A673 (cell line): ENCODE measurements around the gene LRP1-AS. TPM values are rescaled to one million over a fixed set of nuclear protein-coding genes. Genes with fewer than 3 reads are reported as not detected.

Source experiments
- BruUV-seq: library from RNA; stranded (reverse); fragments of 400-500 nt; replicated peaks from 2 replicates; lab custom pipeline; 2021; lab: Mats Ljungman, UMichigan
- CTCF ChIA-PET: fragments of 300-600 bp; sonication (Branson Sonifier 250); formaldehyde crosslinking; loops from one replicate; lab custom pipeline; 2022; ENCODE audit warnings: antibody characterized with exemption; lab: Charles Lee
- POLR2A ChIA-PET: fragments of 300-600 bp; sonication (Branson Sonifier 250); formaldehyde crosslinking; loops from one replicate; lab custom pipeline; 2022; ENCODE audit warnings: antibody characterized with exemption; ENCODE audit not compliant: low non-redundant PET; lab: Charles Lee
- DNase-seq: peaks from one replicate; pipeline ENCODE4 v3.0.0-alpha.2; 2015; ENCODE audit warnings: low spot score
- H3K27ac ChIP-seq: fragments of 200-600 bp; sonication (generic); 2 replicates; pipeline ENCODE4 v1.5.1; 2016; ENCODE audit warnings: mixed run types, low read depth, mild to moderate bottlenecking, mixed read lengths, antibody characterized with exemption, low read length; ENCODE audit not compliant: poor library complexity, severe bottlenecking
- H3K27me3 ChIP-seq: fragments of 200-600 bp; sonication (generic); replicated peaks from 2 replicates; pipeline ENCODE4 v1.6.1; 2017; ENCODE audit warnings: mixed run types, low read depth, mild to moderate bottlenecking, mixed read lengths, antibody characterized with exemption, low read length; ENCODE audit not compliant: insufficient read depth, poor library complexity
- H3K36me3 ChIP-seq: fragments of 200-600 bp; sonication (generic); 2 replicates; pipeline ENCODE4 v1.6.1; 2016; ENCODE audit warnings: mixed run types, mild to moderate bottlenecking, mixed read lengths, antibody characterized with exemption, low read length; ENCODE audit not compliant: insufficient read depth, poor library complexity, severe bottlenecking
- H3K4me1 ChIP-seq: fragments of 200-600 bp; sonication (generic); 2 replicates; pipeline ENCODE4 v1.6.1; 2017; ENCODE audit warnings: mixed run types, mild to moderate bottlenecking, mixed read lengths, antibody characterized with exemption, low read length; ENCODE audit not compliant: insufficient read depth, poor library complexity, severe bottlenecking
- H3K4me3 ChIP-seq: fragments of 200-600 bp; sonication (generic); 2 replicates; pipeline ENCODE4 v1.5.1; 2016; ENCODE audit warnings: low read depth, mixed run types, mild to moderate bottlenecking, mixed read lengths, low read length; ENCODE audit not compliant: poor library complexity, severe bottlenecking
- H3K9me3 ChIP-seq: fragments of 200-600 bp; sonication (generic); 2 replicates; pipeline ENCODE4 v1.6.1; 2016; ENCODE audit warnings: mixed run types, low read depth, mild to moderate bottlenecking, mixed read lengths, antibody characterized with exemption, low read length; ENCODE audit not compliant: poor library complexity, severe bottlenecking
- EZH2 ChIP-seq: fragments of 200-600 bp; sonication (generic); IDR thresholded peaks from 2 replicates; pipeline ENCODE4 v1.6.1; 2017; ENCODE audit warnings: borderline replicate concordance, low read depth, mild to moderate bottlenecking, mixed read lengths, antibody characterized with exemption, low read length; ENCODE audit not compliant: poor library complexity, severe bottlenecking
- intact Hi-C: fragments of 100-400 bp; cut with micrococcal nuclease; formaldehyde crosslinking; loops from one replicate; pipeline ENCODE4 v1.10.0; 2022; ENCODE audit not compliant: unreplicated experiment
- total RNA-seq: library from RNA; stranded (reverse); gene quantifications from 2 replicates; pipeline ENCODE4 v1.2.3, GENCODE V29; 2021
- TF ChIP-seq, protein P1 (sequence below): fragments of 300-800, 200-600 bp; sonication (generic); conservative IDR thresholded peaks from 2 replicates; pipeline ENCODE4 v1.5.1; 2017; ENCODE audit warnings: low read depth, mild to moderate bottlenecking, antibody characterized with exemption, low read length, moderate library complexity, mixed read lengths

Gene LRP1-AS
- total RNA-seq, 1 experiment from 2014 or later, result not detected

DNA sequence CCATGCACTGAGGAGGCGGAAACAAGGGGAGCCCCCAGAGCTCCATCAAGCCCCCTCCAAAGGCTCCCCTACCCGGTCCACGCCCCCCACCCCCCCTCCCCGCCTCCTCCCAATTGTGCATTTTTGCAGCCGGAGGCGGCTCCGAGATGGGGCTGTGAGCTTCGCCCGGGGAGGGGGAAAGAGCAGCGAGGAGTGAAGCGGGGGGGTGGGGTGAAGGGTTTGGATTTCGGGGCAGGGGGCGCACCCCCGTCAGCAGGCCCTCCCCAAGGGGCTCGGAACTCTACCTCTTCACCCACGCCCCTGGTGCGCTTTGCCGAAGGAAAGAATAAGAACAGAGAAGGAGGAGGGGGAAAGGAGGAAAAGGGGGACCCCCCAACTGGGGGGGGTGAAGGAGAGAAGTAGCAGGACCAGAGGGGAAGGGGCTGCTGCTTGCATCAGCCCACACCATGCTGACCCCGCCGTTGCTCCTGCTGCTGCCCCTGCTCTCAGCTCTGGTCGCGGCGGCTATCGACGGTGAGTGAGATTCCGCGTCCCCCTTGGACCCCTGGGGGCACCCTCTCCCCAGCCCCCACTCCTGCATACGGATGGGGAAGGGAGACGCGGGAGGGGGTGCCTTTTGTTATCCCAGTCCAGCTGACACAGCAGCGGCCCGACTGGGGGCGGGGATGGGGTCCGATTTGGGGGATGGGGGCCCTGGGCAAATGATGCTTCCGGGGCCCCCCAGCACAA, 18.7 kb downstream of the LRP1-AS start:
- Histone ChIP-seq H3K4me3 (peak overlapping the region; percentile 92), H3K27ac (peak overlapping the region; percentile 67), H3K9me3 (no peaks in the 10 kb centered on the region), H3K4me1 (peaks cover 14% of the 10 kb centered on the region), H3K36me3 (no peaks in the 10 kb centered on the region), H3K27me3 (no peaks in the 10 kb centered on the region)
- DNase-seq, result no peak
- no TSS peak for BruUV-seq
- intact Hi-C loops, result loop anchor here (5.0 kb wide), 1 partner anchor 114 kb away; no protein-coding TSS in a partner anchor
- POLR2A ChIA-PET, result interaction anchor here (0.7 kb wide), 1 partner anchor 208 kb away, joined by 5 read pairs; no protein-coding TSS in a partner anchor
- TF ChIP-seq EZH2, result no peak
- TF ChIP-seq, protein P1, sequence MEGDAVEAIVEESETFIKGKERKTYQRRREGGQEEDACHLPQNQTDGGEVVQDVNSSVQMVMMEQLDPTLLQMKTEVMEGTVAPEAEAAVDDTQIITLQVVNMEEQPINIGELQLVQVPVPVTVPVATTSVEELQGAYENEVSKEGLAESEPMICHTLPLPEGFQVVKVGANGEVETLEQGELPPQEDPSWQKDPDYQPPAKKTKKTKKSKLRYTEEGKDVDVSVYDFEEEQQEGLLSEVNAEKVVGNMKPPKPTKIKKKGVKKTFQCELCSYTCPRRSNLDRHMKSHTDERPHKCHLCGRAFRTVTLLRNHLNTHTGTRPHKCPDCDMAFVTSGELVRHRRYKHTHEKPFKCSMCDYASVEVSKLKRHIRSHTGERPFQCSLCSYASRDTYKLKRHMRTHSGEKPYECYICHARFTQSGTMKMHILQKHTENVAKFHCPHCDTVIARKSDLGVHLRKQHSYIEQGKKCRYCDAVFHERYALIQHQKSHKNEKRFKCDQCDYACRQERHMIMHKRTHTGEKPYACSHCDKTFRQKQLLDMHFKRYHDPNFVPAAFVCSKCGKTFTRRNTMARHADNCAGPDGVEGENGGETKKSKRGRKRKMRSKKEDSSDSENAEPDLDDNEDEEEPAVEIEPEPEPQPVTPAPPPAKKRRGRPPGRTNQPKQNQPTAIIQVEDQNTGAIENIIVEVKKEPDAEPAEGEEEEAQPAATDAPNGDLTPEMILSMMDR, result no peak
- CTCF ChIA-PET, result interaction anchor here (0.6 to 1.4 kb wide), 10 partner anchors 8 to 127 kb away, joined by 3 to 17 read pairs (median 4); partner anchors contain the start of gene STAT6

DNA sequence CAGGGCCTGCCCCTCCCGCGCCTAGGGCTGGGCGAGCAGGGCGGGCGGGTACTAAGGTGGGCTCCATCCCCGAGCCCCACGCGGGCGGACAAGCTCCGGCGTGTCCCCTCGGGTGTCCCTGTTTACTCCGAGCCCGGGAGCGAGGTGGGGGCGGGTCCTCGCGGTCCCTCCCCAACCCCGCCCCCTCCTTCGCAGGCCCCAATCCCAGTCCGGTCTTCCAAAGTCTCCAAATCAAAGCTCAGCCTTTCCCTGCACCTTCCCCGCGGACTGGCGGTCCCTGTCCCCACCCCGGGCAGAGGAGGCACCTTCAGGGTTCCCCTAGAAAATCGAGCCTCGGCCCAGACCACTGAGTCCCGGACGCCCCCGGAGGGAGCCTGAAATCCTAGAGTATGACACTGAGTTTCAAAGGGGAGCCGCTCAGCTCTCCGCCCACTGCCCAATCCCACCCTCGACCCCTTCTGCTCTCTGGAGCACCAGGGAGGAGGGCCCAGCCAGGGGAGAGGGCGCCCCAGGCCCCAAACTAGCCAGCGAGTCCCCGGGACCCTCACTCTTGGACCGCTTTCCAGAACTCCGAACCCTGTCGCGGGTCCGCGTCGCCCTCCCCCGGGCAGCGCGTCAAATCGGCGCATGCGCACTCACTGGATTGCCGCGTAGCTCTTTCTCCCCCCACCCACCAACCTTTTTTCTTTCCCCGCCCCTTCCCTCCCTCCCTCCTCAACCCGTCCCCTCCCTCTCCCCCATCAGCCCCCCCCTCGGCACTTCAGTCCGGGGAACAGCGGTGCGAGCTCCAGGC, 19.5 kb downstream of the LRP1-AS start, which contains the start of gene LRP1:
LRP1 (plus strand) TSS at position 758 of the 793 bp plus-strand sequence. CDS start 482 bp downstream, outside the sequence.
- Histone ChIP-seq H3K27ac (peak within 1 kb of the TSS; percentile 92), H3K27me3 (no peaks in the 10 kb centered on the region), H3K9me3 (no peaks in the 10 kb centered on the region), H3K4me3 (peak within 1 kb of the TSS; percentile 92), H3K4me1 (peaks cover 14% of the 10 kb centered on the region), H3K36me3 (no peaks in the 10 kb centered on the region)
- ChIA-PET POLR2A (interaction anchor here (0.6 to 1.1 kb wide), 5 partner anchors 16 to 392 kb away, joined by 3 to 5 read pairs (median 4); partner anchors contain the start of gene DDIT3), CTCF (interaction anchor here (0.5 to 1.4 kb wide), 16 partner anchors 9 to 465 kb away, joined by 3 to 17 read pairs (median 4); partner anchors contain the start of gene STAT6)
- no peak for TF ChIP-seq EZH2
- TF ChIP-seq, protein P1, result no peak
- BruUV-seq, result no TSS peak
- intact Hi-C loops, result loop anchor here (5.0 kb wide), 1 partner anchor 114 kb away; no protein-coding TSS in a partner anchor
- peak; percentile 85 for DNase-seq

DNA sequence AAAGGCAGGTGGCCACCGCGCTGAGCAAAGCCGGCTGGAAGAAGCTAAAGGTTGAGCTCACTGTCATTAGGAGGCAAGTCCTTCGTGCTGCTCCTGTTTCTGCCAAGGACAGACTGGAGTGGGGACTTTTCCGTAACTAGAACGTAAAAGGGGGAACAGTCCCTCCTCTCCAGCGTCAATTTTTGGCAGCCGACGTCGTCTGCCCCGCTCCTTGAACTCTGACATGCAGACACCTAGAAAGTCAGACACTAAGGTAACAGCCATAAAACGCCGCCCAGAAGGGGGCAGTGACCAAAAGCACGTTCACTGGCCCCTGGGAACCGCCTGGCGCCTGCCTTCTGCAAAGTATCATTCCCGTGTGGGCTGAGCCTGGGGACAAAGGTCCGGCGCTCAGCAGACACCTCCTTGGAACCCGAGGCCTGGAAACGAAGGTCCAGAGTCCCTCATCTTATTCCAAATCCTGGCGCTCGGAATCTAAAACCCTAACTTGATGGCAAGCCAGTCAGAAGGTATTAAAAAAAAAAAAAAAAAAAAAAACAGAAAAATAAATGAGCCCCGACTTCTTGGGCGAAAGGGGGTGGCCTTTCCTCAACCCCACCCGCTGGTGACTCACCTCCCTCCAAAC, 20.2 kb downstream of the LRP1-AS start:
- BruUV-seq, result no TSS peak
- Histone ChIP-seq H3K9me3 (no peaks in the 10 kb centered on the region), H3K27me3 (no peaks in the 10 kb centered on the region), H3K4me3 (peak overlapping the region; percentile 92), H3K36me3 (no peaks in the 10 kb centered on the region), H3K4me1 (peaks cover 14% of the 10 kb centered on the region), H3K27ac (peak overlapping the region; percentile 92)
- no peak for DNase-seq
- ChIA-PET POLR2A (interaction anchor here (0.7 to 1.1 kb wide), 3 partner anchors 14 to 296 kb away, joined by 3 to 5 read pairs (median 3); no protein-coding TSS in a partner anchor), CTCF (interaction anchor here (0.7 to 1.4 kb wide), 7 partner anchors 15 to 466 kb away, joined by 3 to 17 read pairs (median 4); partner anchors contain the start of gene STAT6)
- intact Hi-C loops, result loop anchor here (5.0 kb wide), 1 partner anchor 115 kb away; no protein-coding TSS in a partner anchor
- no peak for TF ChIP-seq EZH2
- TF ChIP-seq, protein P1, result no peak
